Measurements from ENCODE around the gene HMX3.
"Not testable (repeated sequence)": the region's sequence is repeated elsewhere in the genome, so short reads cannot be mapped to it uniquely, and the experiment has no call there.

Gene HMX3

GRCh38 chr10:123149162-123149567, 13.4 kb downstream of the HMX3 start:
- DNase-seq = no peak

DNA sequence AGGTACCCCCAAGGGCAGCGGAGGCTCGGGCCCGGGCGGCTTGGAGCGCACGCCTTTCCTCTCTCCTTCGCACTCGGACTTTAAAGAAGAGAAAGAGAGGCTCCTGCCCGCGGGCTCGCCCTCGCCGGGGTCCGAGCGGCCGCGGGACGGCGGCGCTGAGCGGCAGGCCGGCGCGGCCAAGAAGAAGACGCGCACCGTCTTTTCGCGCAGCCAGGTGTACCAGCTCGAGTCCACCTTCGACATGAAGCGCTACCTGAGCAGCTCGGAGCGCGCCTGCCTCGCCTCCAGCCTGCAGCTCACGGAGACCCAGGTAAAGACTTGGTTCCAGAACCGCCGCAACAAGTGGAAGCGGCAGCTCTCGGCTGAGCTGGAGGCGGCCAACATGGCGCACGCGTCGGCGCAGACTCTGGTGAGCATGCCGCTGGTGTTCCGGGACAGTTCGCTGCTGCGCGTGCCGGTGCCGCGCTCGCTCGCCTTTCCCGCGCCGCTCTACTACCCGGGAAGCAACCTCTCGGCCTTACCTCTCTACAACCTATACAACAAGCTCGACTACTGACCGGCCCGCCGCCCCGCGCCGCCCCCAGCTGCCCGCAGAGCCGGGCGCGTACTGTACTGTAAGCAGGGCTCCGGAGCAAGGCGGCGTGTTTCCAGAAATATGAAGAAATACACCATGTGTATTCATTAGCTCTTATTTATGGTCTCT, 13.9 kb downstream of the HMX3 start:
- no peak for DNase-seq

DNA sequence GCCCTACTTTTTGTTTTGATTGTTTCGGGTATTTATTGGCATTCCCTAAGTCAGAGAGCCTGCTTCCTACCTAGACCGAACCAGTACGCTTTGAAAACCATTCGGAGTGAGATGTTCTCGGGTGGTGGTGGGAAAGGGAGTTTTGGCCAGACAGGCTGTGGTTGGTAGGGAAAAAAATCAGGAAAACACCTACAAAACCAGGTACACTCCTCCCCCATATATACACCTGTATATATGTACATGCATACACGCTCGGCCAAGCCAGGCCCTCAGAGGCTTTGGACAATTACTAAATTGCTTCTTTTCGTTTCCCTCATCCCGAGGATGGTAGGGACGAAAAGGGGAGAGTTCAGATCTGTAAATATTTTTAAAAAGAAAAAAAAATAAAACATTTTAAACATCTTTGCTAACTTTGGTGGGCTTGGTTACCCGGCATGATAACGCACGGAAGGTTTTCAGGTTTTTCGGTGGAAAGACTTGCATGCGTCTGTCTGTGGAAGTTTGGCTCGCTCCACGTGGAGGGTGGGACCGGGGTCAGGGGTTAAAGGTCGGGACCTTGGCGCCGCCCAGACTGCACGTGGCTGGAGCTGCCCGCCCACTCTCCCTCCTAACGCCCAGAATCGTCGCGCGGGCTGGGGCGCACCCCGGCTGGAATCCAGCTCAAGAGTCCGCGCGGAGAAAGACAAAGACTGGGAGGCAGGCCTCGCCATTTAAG, 14.7 kb downstream of the HMX3 start:
- no peak for DNase-seq

DNA sequence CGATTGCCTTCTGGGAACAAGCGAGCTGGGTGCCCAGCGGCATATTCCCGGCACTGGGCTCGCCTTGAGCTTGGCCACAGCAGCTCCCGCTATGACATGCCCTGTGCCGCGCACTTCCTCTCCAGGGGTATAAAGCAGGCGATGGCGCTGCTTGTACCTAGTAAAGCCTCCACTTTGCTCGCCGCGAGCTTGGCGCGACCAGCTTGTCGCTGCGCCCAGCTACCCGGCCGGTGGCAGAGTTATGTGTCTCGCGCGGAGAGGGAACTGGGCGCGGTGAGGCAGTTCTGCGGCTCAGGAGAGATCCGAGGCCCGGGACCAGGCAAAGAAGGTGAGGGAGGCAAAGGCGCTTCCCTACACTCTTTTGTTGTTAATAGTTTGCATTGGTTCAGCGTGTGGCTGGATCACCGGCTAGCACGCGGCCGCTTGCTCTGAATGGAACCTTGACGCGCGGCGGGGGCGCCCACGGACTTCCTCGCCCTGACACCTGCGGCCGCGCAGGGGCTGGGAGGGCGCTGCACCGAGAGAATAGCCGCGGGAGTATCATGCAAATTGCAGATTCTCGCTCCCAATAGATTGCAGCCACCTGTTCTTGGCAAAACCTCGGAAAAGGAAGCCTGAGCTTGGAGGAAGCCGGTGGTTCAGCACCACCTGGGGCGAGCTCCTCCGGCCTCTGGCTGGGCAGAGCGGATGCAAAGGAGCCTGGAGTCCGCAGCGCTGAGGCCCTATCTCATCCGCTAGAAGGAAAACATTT, 15.4 kb downstream of the HMX3 start:
- no peak for DNase-seq

DNA sequence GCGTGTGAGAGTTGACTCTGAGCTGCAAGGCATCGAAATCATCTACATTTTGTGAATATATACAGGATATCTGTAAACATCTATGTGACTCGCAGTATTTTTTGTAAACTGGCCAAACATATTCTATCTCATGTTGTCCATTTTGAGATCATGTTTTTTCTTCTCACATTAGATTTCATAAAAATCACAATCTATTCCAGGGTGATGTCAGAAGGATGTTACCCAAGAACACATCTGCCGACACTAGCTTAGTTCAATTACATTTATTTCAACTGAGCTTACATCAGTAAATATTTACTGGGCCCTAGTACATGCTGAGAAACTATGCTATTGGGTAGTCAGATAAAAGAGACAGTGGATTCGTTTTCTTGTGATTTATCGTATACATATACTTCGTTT, 16.0 kb downstream of the HMX3 start:
- no peak for DNase-seq

DNA sequence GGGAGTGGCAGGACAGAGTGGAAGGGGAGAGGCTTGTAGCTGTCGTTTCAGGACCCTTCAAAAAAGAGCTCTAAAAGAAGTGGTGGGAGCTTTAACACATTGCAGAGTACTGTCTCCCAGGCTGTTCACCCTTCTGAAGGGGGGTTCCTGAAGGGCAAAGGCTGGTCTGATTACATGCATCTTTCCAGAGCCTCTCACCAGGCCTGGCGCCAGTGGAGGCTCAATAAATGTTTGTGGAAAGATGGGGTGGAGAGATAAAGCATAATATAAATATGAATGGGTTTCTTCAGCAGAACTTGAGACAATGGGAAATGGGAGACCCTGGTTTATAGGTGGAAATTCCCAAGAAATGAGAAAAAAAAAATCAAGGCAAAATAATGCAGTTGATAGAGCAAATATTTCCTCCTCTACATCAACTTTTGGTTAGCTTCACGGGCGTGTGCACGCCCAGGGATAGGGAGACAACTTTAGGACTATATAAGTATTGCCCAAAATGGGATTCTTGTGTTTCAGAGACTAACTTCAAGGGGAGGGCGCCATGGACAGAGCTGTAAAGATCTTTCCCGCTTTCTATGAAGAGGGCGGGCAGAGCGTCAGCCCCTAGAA, 17.8 kb downstream of the HMX3 start:
- no peak for DNase-seq

DNA sequence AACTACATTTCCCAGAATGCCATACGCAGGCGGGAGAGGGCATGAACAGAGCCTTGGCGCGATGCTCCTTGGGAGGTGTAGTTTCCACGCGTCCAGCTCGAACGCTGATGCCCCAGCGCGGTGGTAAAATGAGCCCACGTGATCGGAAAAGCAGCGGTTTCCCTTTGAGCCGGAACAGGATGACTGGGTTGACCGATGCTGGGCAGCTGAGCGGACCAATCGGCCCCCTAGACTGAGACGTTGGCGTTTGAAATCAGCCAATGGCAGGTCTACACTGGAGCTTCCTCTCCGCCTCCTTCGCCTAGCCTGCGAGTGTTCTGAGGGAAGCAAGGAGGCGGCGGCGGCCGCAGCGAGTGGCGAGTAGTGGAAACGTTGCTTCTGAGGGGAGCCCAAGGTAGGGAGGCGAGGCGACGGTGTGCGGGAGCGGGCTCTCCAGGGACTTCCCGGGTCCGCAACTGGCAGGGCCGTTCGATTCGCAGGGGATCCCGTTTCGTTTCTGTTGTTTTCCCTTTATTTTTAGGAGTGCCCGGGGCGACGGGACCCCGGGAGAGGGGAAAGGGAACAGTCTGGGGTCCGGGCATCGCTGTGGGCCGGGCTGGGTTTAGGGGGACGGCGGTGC, 18.4 kb downstream of the HMX3 start, which contains the start of gene BUB3:
Gene BUB3, plus strand, starts transcription at position 311 of the 619 bp plus-strand sequence. CDS start 516 bp downstream, outside the sequence.
- peak; percentile 98 for DNase-seq

DNA sequence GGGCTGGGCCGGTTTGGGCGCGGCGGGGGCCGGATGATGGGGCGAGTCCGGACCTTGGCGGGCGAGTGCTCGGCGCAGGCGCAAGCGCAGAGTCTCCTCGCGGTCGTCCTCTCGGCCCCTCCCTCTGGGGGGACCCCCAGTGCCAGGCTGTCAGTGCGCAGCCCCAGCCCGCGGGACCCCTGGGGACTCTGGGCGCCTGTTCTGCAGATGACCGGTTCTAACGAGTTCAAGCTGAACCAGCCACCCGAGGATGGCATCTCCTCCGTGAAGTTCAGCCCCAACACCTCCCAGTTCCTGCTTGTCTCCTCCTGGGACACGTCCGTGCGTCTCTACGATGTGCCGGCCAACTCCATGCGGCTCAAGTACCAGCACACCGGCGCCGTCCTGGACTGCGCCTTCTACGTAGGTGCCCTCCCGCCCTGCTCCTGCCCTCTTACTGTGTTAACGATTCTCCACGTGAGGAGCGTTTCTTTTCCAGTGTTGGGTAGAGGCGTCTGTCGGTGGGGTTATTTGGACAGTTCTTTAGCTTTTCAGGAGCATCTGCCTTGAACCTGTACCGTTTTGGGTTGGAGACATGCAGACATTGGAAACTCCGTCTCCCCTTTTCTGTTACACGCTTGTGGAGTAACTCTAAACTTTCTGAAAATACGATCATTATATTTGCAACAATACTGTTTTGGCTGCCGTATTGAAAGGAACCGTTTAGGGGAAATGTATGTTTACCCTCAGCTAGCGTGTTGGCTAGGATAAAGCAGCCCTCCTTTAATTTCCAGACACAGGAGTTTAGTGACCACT, 19.1 kb downstream of the HMX3 start:
- DNase-seq = peak; percentile 42

GRCh38 chr10:123156078-123156477, 20.3 kb downstream of the HMX3 start:
- DNase-seq = no peak

- no peak for DNase-seq
These were observed 21.4 kb downstream of the HMX3 start for GRCh38 chr10:123157210-123157609.

- no peak for DNase-seq
These were observed 22.9 kb downstream of the HMX3 start for GRCh38 chr10:123158682-123159081.

- DNase-seq = no peak
These were observed 24.7 kb downstream of the HMX3 start for GRCh38 chr10:123160311-123160980.

DNA sequence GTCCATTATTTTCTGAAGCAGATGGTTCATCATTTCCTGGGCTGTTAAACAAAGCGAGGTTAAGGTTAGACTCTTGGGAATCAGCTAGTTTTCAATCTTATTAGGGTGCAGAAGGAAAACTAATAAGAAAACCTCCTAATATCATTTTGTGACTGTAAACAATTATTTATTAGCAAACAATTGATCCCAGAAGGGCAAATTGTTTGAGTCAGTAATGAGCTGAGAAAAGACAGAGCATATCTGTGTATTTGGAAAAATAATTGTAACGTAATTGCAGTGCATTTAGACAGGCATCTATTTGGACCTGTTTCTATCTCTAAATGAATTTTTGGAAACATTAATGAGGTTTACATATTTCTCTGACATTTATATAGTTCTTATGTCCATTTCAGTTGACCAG, 28.5 kb downstream of the HMX3 start:
- no peak for DNase-seq

- DNase-seq = no peak
These were observed 29.8 kb downstream of the HMX3 start for GRCh38 chr10:123165445-123166072.

DNA sequence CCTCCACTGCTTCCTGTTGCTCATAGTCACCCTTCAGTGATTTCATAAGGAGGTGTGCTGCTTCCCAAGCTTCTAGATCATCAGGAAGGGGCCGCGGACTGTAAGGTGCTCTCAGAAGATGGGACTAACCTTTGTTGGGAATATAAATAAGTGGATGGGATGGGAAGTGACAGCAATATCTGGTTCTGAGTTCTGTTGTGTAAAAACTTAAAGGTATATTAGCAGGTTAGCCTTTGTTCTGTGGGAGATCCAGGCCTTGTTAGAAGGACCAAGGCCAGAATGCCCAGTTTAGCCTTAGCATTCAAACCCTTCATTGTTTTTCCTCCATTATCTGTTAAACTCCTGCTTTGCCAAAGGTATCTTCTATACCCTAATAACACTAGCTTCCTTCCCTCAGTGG, 30.8 kb downstream of the HMX3 start:
- no peak for DNase-seq

DNA sequence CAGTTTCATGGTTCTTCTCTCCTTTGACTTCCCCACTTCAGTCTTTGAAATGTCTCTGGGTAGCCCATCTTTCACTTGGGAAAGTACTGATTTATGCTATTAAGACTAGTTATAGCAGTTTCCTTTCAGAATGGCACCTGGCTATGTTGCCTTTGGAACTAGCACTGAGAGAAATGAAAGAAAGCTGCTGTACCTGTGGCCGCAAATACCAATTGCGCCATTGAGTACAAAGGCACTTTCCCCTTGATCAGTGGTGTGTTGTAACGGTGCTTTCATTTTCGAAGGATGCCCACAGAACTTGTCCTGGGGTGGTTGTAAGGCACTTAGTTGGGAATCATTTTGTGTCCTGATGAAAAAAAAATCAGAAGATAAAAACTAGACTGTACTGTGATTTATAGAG, 35.2 kb downstream of the HMX3 start:
- no peak for DNase-seq

DNA sequence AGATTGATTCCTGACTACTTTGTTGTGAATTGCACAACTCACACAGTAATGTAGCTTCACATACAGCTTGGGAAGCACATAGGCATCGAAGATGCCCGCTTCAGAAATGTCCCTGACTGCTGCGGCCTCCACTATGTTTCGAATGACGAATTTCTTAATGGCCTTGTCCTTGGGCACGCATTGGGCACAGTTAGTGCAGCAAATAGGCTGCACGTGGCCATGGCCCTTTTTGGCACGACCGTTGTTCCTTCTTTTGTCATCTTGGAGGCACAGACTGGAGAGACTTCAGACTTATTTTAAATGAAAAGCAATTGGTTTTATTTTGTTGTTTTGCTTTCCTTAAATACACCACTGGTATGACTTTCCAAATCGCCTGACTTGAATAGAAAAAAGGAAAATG, 35.8 kb downstream of the HMX3 start:
- DNase-seq = not testable (repeated sequence)

DNA sequence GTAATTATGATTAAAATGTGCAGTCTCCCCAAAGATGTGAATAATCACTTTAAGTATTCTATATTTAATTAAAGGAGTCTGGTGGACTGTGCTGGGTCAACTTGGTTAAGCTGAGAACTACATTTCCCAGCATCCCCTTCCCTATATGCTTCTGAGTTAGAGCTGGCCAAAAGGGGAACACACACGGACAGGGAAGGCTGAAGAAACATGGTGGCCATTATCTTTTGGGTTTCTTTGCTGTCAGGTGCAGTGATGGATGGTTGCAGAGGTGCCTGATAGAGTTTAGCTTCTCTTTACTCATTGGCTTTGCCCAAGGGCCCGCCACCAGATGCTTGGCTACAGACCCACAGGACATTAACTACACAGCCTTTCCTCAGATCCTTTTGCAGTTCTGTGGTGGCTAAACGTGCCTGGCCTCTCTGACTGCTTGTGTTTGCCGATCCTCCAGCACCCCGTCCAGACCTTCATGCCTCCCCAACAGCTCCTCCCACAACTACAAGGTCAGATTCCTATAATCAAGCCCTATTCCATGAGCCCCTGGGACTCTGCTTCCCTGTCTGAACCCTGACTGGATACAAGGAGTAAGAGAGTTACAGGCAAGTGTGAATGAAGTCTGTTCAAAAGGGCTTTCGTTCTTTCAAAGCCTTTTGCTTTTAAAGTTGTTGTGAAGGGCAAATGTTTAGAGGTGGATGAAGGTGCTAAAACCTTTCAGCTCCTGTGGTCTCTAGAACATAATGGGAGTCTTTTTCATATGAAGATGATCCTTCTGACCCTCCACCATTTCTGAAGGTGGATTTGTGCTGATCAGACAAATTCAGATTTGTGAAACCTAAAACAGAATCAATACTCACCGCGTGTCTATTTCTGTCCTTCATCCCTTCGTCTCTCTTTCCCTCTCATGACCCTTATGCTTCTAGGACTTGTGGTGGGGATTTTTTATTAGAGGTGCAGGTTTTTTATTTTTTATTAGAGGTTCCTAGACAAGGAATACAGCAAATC, 39.9 kb downstream of the HMX3 start:
- DNase-seq = no peak

DNA sequence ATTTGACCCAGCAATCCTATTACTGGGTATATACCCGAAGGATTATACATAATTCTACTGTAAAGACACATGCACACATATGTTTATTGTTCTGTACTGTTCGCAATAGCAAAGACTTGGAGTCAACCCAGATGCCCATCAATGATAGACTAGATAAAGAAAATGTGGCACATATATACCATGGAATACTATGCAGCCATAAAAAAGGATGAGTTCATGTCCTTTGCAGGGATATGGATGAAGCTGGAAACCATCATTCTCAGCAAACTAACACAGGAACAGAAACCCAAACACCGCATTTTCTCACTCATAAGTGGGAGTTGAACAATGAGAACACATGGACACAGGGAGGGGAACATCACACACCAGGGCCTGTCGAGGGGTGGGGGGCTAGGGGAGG, 42.6 kb downstream of the HMX3 start:
- DNase-seq = not testable (repeated sequence)
